IMR-90 (cell line): ENCODE results near the gene CCDC136. TPM values are rescaled to one million over a fixed set of nuclear protein-coding genes. Genes with fewer than 3 reads are reported as not detected.
A peak's percentile ranks its signal among the peaks of the same experiment; 100 is the strongest.

Source experiments
- ATAC-seq: fragments of 200-7000 bp; cut with Tn5 transposase; 2 replicates; pipeline ENCODE4 v1.9.1; 2020; ENCODE audit warnings: low read depth, mild to moderate bottlenecking, moderate library complexity
- BruUV-seq: library from RNA; stranded (reverse); fragments of 400-500 nt; replicated peaks from 2 replicates; lab custom pipeline; 2021; lab: Mats Ljungman, UMichigan
- CTCF ChIA-PET: fragments of 300-600 bp; formaldehyde crosslinking; extraction: SDS; loops from one replicate; lab custom pipeline; 2021; ENCODE audit warnings: antibody characterized with exemption; lab: Yijun Ruan, JAX
- POLR2A ChIA-PET: fragments of 300-600 bp; sonication (Branson Sonifier 250); formaldehyde crosslinking; loops from one replicate; lab custom pipeline; 2022; ENCODE audit warnings: antibody characterized with exemption; ENCODE audit not compliant: unreplicated experiment; lab: Charles Lee
- DNase-seq: peaks from one replicate; pipeline ENCODE4 v3.0.0; 2013
- H2AFZ ChIP-seq: replicated peaks from 2 replicates; pipeline ENCODE3; 2013; ENCODE audit warnings: low read length, mild to moderate bottlenecking; ENCODE audit not compliant: poor library complexity
- H2AK5ac ChIP-seq: 2 replicates; pipeline ENCODE4 v1.6.1; 2013; ENCODE audit warnings: low read depth, low read length, inconsistent platforms
- H2AK9ac ChIP-seq: replicated peaks from 2 replicates; pipeline ENCODE3; 2013; ENCODE audit warnings: mild to moderate bottlenecking, low read depth, low read length, moderate library complexity; ENCODE audit not compliant: poor library complexity
- H2BK120ac ChIP-seq: 2 replicates; pipeline ENCODE4 v1.6.1; 2013; ENCODE audit warnings: low read depth, low read length, inconsistent platforms
- H2BK15ac ChIP-seq: 3 replicates; pipeline ENCODE4 v1.6.1; 2013; ENCODE audit warnings: low read depth, low read length, inconsistent platforms
- H2BK20ac ChIP-seq: 2 replicates; pipeline ENCODE4 v1.6.1; 2013; ENCODE audit warnings: low read depth, mild to moderate bottlenecking, inconsistent platforms, low read length, moderate library complexity
- H2BK5ac ChIP-seq: 2 replicates; pipeline ENCODE4 v1.6.1; 2013; ENCODE audit warnings: mild to moderate bottlenecking, low read depth, low read length, inconsistent platforms; ENCODE audit not compliant: poor library complexity, severe bottlenecking
- H3K14ac ChIP-seq: replicated peaks from 2 replicates; pipeline ENCODE4 v1.6.1; 2013; ENCODE audit warnings: low read depth, low read length, inconsistent platforms
- H3K18ac ChIP-seq: 2 replicates; pipeline ENCODE4 v1.6.1; 2013; ENCODE audit warnings: low read depth, low read length, control low read depth
- H3K23ac ChIP-seq: 2 replicates; pipeline ENCODE4 v1.6.1; 2013; ENCODE audit warnings: low read depth, low read length, inconsistent platforms
- H3K27ac ChIP-seq: 2 replicates; pipeline ENCODE4 v1.5.1; 2013; ENCODE audit warnings: mild to moderate bottlenecking, control low read depth, low read length; ENCODE audit not compliant: insufficient read depth
- H3K27me3 ChIP-seq: 2 replicates; pipeline ENCODE4 v1.6.1; 2013; ENCODE audit warnings: low read length; ENCODE audit not compliant: control insufficient read depth, insufficient read depth
- H3K36me3 ChIP-seq: 2 replicates; pipeline ENCODE4 v1.6.1; 2013; ENCODE audit warnings: low read length, mixed read lengths; ENCODE audit not compliant: control insufficient read depth, insufficient read depth
- H3K4ac ChIP-seq: 2 replicates; pipeline ENCODE4 v1.6.1; 2013; ENCODE audit warnings: low read depth, low read length, inconsistent platforms
- H3K4me1 ChIP-seq: 2 replicates; pipeline ENCODE4 v1.6.1; 2013; ENCODE audit warnings: low read length, mixed read lengths; ENCODE audit not compliant: control insufficient read depth, insufficient read depth
- H3K4me2 ChIP-seq: 2 replicates; pipeline ENCODE4 v1.6.1; 2013; ENCODE audit warnings: low read depth, mild to moderate bottlenecking, control low read depth, low read length, moderate library complexity
- H3K4me3 ChIP-seq: 2 replicates; pipeline ENCODE4 v1.5.1; 2013; ENCODE audit warnings: low read depth, mild to moderate bottlenecking, control low read depth, low read length, moderate library complexity; ENCODE audit not compliant: insufficient read depth
- H3K56ac ChIP-seq: 2 replicates; pipeline ENCODE4 v1.6.1; 2013; ENCODE audit warnings: low read length, inconsistent platforms; ENCODE audit not compliant: insufficient read depth; ENCODE audit errors: extremely low read depth
- H3K79me1 ChIP-seq, 2 experiments: 2 replicates each; pipeline ENCODE4 v1.6.1; 2013; ENCODE audit warnings: low read length in 2 of 2, inconsistent platforms in 1 of 2, low read depth in 1 of 2
- H3K9ac ChIP-seq: 2 replicates; pipeline ENCODE4 v1.6.1; 2013; ENCODE audit warnings: low read depth, low read length, control low read depth
- H3K9me1 ChIP-seq: 2 replicates; pipeline ENCODE4 v1.6.1; 2013; ENCODE audit warnings: low read length, inconsistent platforms; ENCODE audit not compliant: insufficient read depth
- H3K9me3 ChIP-seq: 2 replicates; pipeline ENCODE4 v1.6.1; 2013; ENCODE audit warnings: low read length; ENCODE audit not compliant: control insufficient read depth, insufficient read depth
- H4K20me1 ChIP-seq: 2 replicates; pipeline ENCODE4 v1.6.1; 2013; ENCODE audit warnings: low read length, inconsistent platforms; ENCODE audit not compliant: insufficient read depth
- H4K5ac ChIP-seq: 2 replicates; pipeline ENCODE4 v1.6.1; 2013; ENCODE audit warnings: mild to moderate bottlenecking, low read depth, low read length, control low read depth
- H4K8ac ChIP-seq, 2 experiments: 2 replicates each; pipeline ENCODE4 v1.6.1; 2013; ENCODE audit warnings: low read depth in 2 of 2, low read length in 2 of 2, control low read depth in 1 of 2, inconsistent platforms in 1 of 2
- H4K91ac ChIP-seq: 2 replicates; pipeline ENCODE4 v1.6.1; 2013; ENCODE audit warnings: low read depth, low read length, inconsistent platforms; ENCODE audit not compliant: insufficient read depth
- BHLHE40 ChIP-seq: fragments of 150-350 bp; IDR thresholded peaks from 2 replicates; pipeline ENCODE4 v1.6.1; 2016; ENCODE audit warnings: mild to moderate bottlenecking, low read depth, low read length
- ELK1 ChIP-seq: fragments of 150-350 bp; IDR thresholded peaks from 2 replicates; pipeline ENCODE4 v1.6.1; 2016; ENCODE audit warnings: low read depth, mild to moderate bottlenecking, low read length, moderate library complexity, borderline replicate concordance
- MAFK ChIP-seq: IDR thresholded peaks from 2 replicates; pipeline ENCODE4 v1.6.1; 2012; ENCODE audit warnings: low read depth, low read length, improper control_type of control experiment
- POLR2A ChIP-seq: IDR thresholded peaks from 2 replicates; pipeline ENCODE4 v1.6.1; 2012; ENCODE audit warnings: mild to moderate bottlenecking, low read depth, low read length
- RAD21 ChIP-seq: IDR thresholded peaks from 2 replicates; pipeline ENCODE4 v1.6.1; 2012; ENCODE audit warnings: low read length, improper control_type of control experiment
- RCOR1 ChIP-seq: IDR thresholded peaks from 2 replicates; pipeline ENCODE4 v1.6.1; 2012; ENCODE audit warnings: mild to moderate bottlenecking, low read length, improper control_type of control experiment; ENCODE audit not compliant: insufficient replicate concordance
- SMC3 ChIP-seq: fragments of 150-350 bp; IDR thresholded peaks from 2 replicates; pipeline ENCODE4 v1.6.1; 2016; ENCODE audit warnings: low read depth, mild to moderate bottlenecking, antibody characterized with exemption, low read length, moderate library complexity
- USF2 ChIP-seq: fragments of 150-350 bp; IDR thresholded peaks from 2 replicates; pipeline ENCODE4 v1.6.1; 2017; ENCODE audit warnings: mild to moderate bottlenecking, antibody characterized with exemption, low read length, low read depth
- WGBS, 2 experiments: methylation state at CpG; one replicate each; pipeline versions ENCODE4 v1.1.5 to v1.1.7; 2013; ENCODE audit warnings: missing lambda C conversion rate in 2 of 2; ENCODE audit not compliant: insufficient read length in 1 of 2; ENCODE audit errors: extremely low coverage in 2 of 2; 5-methylcytosine and 5-hydroxymethylcytosine counted together
- dilution Hi-C: fragments of 300-500 bp; cut with HindIII; formaldehyde crosslinking; loops from one replicate; pipeline ENCODE4 v1.14.3; 2018; ENCODE audit warnings: low sequenced_read_pairs; ENCODE audit not compliant: unreplicated experiment
- in situ Hi-C: fragments of 300-500 bp; cut with MboI; formaldehyde crosslinking; loops from 3 replicates; pipeline ENCODE4 v1.14.3; 2019; ENCODE audit warnings: low sequenced_read_pairs, inconsistent platforms, mixed read lengths
- intact Hi-C: fragments of 100-400 bp; cut with micrococcal nuclease; formaldehyde crosslinking; loops from 2 replicates; pipeline ENCODE4 v1.10.0; 2022
- polyA plus RNA-seq, 3 experiments: library from polyadenylated mRNA; depleted of rRNA; stranded (reverse); fragments of >200 nt; gene quantifications; 2 replicates each; pipeline ENCODE4 v1.2.3, GENCODE V29; 2012; ENCODE audit warnings: low replicate concordance in 1 of 3
- total RNA-seq: library from RNA; depleted of rRNA; stranded (reverse); fragments of >200 nt; gene quantifications from 2 replicates; pipeline ENCODE4 v1.2.3, GENCODE V29; 2012

CCDC136 gene
- total and polyA plus RNA-seq, 2 of the 4 experiments (the other 2 are of a cell fraction): 7.7 to 18.0 TPM

GRCh38 chr7:128838109-128838779, 46.5 kb downstream of the CCDC136 start:
- Histone ChIP-seq H3K27me3 (no peaks in the 10 kb centered on the region), H3K9me1 (no peaks in the 10 kb centered on the region; the same call in 1 of the 2 replicates), H3K23ac (no peak overlapping the region), H4K91ac (no peak overlapping the region), H4K5ac (no peak overlapping the region), H3K18ac (no peak overlapping the region), H2BK5ac (no peak overlapping the region), H3K79me1 (peaks cover 24 to 89% of the 10 kb centered on the region in 2 experiments), H2AK5ac (no peak overlapping the region), H2BK20ac (no peak overlapping the region), H3K4ac (no peak overlapping the region), H4K8ac (no peak overlapping the region), H3K9ac (no peak overlapping the region), H3K9me3 (no peaks in the 10 kb centered on the region), H3K27ac (no peak overlapping the region), H3K36me3 (peaks cover 81% of the 10 kb centered on the region), H2BK15ac (no peak overlapping the region), H3K4me2 (no peak overlapping the region), H2AK9ac (no peak overlapping the region), H3K4me1 (peaks cover 22% of the 10 kb centered on the region), H3K4me3 (no peak overlapping the region), H3K14ac (no peak overlapping the region), H2BK120ac (no peak overlapping the region), H2AFZ (peak overlapping the region; percentile 39), H3K56ac (no peak overlapping the region), H4K20me1 (peaks cover 100% of the 10 kb centered on the region)
- ATAC-seq: no peak
- WGBS, 2 experiments: 89% methylated on average over 8 of the region's 22 CpGs; no CpG with 5 or more reads in 1 of the 2 experiments
- ChIA-PET POLR2A (no interaction called here), CTCF (no interaction called here)
- intact Hi-C loops (no loop called here), dilution Hi-C loops (no loop called here), in situ Hi-C loops (no loop called here)
- DNase-seq: no peak
- TF ChIP-seq SMC3 (no peak), POLR2A (no peak), USF2 (no peak), RAD21 (no peak), RCOR1 (no peak), MAFK (no peak), ELK1 (no peak), BHLHE40 (no peak)
- BruUV-seq: no TSS peak
